Measurements from ENCODE around the gene PALB2. TPM values are rescaled to one million over a fixed set of nuclear protein-coding genes. Genes with fewer than 3 reads are reported as not detected.

Gene PALB2
- total RNA-seq, 1 donor: 10.2 TPM

DNA sequence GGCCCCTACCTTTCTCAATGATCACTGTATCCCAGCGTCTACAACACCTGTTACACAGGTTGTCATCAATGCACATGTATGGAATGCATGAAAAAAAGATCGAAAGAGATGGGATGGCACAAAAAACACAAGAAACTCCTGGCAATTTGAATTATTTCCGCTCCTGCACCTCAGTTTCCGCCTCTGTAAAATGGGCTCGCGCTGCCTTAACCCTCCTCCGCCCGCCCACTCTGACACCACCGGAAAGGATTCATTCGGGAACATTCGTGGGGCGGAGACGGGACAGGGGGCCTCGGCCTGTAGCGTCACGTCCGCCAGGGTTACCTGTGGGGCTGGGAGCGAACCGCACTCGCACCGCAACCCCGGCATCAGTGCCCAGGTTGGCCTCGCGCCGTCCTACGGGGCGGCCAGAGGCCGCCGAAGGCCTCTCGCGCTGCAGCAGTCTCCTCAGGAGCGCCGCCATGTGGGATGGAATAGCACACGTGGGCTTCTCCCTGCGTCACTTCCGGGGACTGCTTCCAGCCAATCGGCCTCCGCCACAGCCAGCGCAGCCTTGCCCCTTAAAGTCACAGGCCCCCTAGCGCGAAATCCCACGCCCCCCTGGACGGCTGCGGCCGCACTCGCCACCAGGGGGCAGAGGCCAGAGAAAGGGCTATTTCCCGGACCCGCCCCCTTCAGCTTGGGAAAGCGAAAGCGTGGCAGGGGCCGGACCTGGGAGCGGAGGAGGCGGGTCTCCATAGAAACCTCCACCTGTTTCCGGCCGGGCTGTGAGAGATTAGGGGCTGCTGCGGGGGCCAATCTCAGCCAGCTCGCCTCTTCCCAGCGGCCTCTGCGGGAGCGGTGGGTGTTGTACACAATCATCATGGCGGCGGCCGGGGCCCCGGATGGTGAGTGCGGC, 84.0 kb downstream of the PALB2 start, which contains the start of the genes EARS2 and UBFD1:
EARS2 (minus strand) TSS at position 470 of the 898 bp plus-strand sequence; CDS start at position 463, 7 bp downstream.
UBFD1 (plus strand) TSS at position 847 of the 898 bp plus-strand sequence; CDS start at position 863, 16 bp downstream.
- H3K27me3 ChIP-seq (ENCODE audit: insufficient read depth, low read length): no peaks in the 10 kb centered on the region
- no peaks in the 10 kb centered on the region for H3K9me3 ChIP-seq (ENCODE audit: low read depth, low read length)
- H3K4me1 ChIP-seq (ENCODE audit: insufficient read depth, low read length): peaks cover 27% of the 10 kb centered on the region
- peak within 1 kb of the TSS; percentile 78 for H3K4me3 ChIP-seq (ENCODE audit: low read length)

DNA sequence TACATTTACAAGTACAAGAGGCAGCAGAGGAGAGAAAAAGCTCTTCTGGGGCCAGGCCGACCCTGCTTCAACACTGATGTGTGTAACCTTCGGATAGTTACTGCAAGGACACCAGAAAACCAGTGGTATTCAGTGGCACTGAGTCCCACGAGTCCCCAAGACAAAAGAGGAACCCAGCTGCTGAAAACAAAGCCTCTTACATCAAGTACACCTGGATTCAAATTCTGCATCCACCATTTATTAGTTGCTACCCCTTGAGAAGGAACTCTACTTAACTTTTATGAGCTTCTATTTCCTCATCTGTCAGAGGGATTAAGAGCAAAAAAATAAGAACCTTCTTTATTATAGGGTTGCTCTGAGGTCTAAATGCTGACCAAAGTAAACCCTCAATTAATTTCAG, 86.6 kb downstream of the PALB2 start:
- H3K4me1 ChIP-seq (ENCODE audit: insufficient read depth, low read length): peaks cover 27% of the 10 kb centered on the region
- H3K9me3 ChIP-seq (ENCODE audit: low read depth, low read length): no peaks in the 10 kb centered on the region
- no peaks in the 10 kb centered on the region for H3K27me3 ChIP-seq (ENCODE audit: insufficient read depth, low read length)
- no peak overlapping the region for H3K4me3 ChIP-seq (ENCODE audit: low read length)

Other genes starting within 250 kb of the PALB2 start
- gene COG7, start 188.1 kb downstream of the PALB2 start, total RNA-seq: 8.0 TPM
- gene GGA2, start 130.8 kb downstream of the PALB2 start, total RNA-seq: 103 TPM
- gene EARS2, start 84.0 kb downstream of the PALB2 start, total RNA-seq: 9.1 TPM
- 32.6 TPM for gene UBFD1, start 83.6 kb downstream of the PALB2 start, total RNA-seq
- gene NDUFAB1, start 45.0 kb downstream of the PALB2 start, total RNA-seq: 22.7 TPM
- gene DCTN5, start 156 bp upstream of the PALB2 start, total RNA-seq: 45.1 TPM
- gene PLK1, start 37.6 kb upstream of the PALB2 start, total RNA-seq: 0.84 TPM
- gene ERN2, start 71.9 kb upstream of the PALB2 start, total RNA-seq: not detected
- gene CHP2, start 113.7 kb upstream of the PALB2 start, total RNA-seq: 0.10 TPM
- gene PRKCB, start 194.7 kb upstream of the PALB2 start, total RNA-seq: 110 TPM

Measured in mononuclear cell (primary cell).